Urinary bladder (tissue), 4 donors: Measurements from ENCODE around the gene TAS1R1. TPM values are rescaled to one million over a fixed set of nuclear protein-coding genes. Genes with fewer than 3 reads are reported as not detected.
A peak's percentile ranks its signal among the peaks of the same experiment; 100 is the strongest.
"Not testable (repeated sequence)": the region's sequence is repeated elsewhere in the genome, so short reads cannot be mapped to it uniquely, and the experiment has no call there.

Source experiments
- DNase-seq: peaks from one replicate; pipeline ENCODE4 v3.0.0-alpha.2; 2015; ENCODE audit errors: extremely low spot score
- H3K27ac ChIP-seq: one replicate; pipeline ENCODE4 v1.5.1; 2013; ENCODE audit warnings: low read depth, mild to moderate bottlenecking, moderate library complexity
- H3K36me3 ChIP-seq: one replicate; pipeline ENCODE4 v1.6.1; 2013; ENCODE audit warnings: mild to moderate bottlenecking, moderate library complexity; ENCODE audit not compliant: insufficient read depth
- H3K4me1 ChIP-seq: one replicate; pipeline ENCODE4 v1.6.1; 2013; ENCODE audit warnings: mild to moderate bottlenecking, moderate library complexity; ENCODE audit not compliant: insufficient read depth
- H3K4me3 ChIP-seq: one replicate; pipeline ENCODE4 v1.5.1; 2013; ENCODE audit warnings: low read depth, low read length
- WGBS: extraction: QIAGEN DNeasy Blood & Tissue Kit; methylation state at CpG from one replicate; pipeline ENCODE4 v1.1.7; 2013; 5-methylcytosine and 5-hydroxymethylcytosine counted together
- polyA plus RNA-seq: library from polyadenylated mRNA; stranded (reverse); fragments of 200-250 nt; gene quantifications from one replicate; pipeline ENCODE4 v1.2.3, GENCODE V29; 2013
- total RNA-seq: library from RNA; depleted of rRNA; stranded (reverse); fragments of >200 nt; gene quantifications from one replicate; pipeline ENCODE4 v1.2.3, GENCODE V29; 2014
- donor health status: healthy with polysubstance abuse.
- donor health status: healthy.

The TAS1R1 gene
- total and polyA plus RNA-seq, 2 donors, result 0.06 TPM; not detected in 1

DNA sequence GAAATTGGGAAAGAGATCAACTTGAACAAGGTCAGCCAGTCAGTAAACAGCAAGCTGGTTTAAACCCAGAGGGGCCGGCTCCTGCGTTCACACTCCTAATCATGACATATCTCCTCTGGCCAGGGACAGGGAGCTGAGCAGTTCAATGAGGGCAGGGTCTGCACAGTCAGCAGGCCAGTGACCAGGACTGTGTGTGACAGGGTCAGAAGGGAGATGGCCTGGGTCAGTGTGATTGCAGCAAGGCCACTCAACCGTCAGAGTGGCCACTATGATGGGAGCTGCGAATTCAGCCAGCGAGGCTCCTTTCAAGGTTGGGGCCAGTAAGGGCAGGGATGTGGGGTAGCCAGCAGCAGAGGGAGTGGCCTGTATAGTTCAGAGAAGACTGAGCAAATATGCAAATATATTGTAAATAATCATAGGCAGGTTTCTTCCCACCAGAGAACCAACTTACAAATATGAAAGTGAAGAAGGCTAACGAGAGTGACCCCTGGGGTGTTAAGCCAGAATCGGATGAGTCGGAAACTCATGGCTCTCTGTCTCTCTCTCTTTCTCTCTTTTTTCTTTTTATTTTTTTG, 20.8 kb upstream of the TAS1R1 start:
- Histone ChIP-seq H3K27ac (no peak overlapping the region), H3K4me1 (no peaks in the 10 kb centered on the region), H3K4me3 (no peak overlapping the region), H3K36me3 (peaks cover 3% of the 10 kb centered on the region)
- WGBS, result 89% methylated on average over 8 of the region's 8 CpGs
- no peak for DNase-seq

DNA sequence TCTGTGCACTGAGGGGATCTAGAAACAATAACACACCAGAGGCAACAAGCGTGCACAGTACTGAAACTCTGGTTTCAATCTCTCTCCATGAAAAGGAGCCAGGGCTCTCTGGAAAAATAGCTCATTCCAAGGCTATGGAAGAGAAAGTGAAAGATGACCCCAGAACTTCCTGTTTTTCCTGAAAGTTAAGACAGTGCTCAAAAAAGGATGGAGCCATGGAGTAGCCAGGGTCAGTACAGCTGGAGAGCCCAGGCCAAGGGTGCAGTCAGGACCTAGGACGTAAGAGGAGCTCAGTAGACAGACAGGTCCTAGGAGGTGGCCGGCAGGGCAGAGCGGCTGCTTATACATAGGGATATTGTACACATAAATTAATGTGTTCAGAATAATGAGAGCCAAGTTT, 19.9 kb upstream of the TAS1R1 start:
- Histone ChIP-seq H3K27ac (no peak overlapping the region), H3K36me3 (peaks cover 3% of the 10 kb centered on the region), H3K4me3 (no peak overlapping the region), H3K4me1 (no peaks in the 10 kb centered on the region)
- 92% methylated on average over 4 of the region's 4 CpGs for WGBS
- no peak for DNase-seq

DNA sequence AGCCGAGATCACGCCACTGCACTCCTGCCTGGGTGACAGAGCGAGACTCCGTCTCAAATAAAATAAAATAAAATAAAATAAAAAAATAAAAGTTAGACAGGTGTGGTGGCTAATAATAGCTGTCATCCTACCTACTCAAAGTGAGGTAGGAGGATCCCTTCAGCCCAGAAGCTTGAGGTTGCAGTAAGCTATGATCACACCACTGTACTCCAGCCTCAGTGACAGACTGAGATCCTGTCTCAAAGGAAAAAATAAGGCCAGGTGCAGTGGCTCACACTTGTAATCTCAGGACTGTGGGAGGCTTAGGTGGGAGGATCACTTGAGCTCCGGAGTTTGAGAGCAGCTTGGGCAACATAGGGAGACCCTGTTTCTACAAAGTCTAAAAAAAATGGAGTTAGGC, 18.8 kb upstream of the TAS1R1 start:
- H3K36me3 ChIP-seq, result peaks cover 3% of the 10 kb centered on the region
- H3K4me1 ChIP-seq, result no peaks in the 10 kb centered on the region
- no peak overlapping the region for H3K27ac ChIP-seq
- H3K4me3 ChIP-seq, result no peak overlapping the region
- 91% methylated on average over 5 of the region's 5 CpGs for WGBS
- no peak for DNase-seq

DNA sequence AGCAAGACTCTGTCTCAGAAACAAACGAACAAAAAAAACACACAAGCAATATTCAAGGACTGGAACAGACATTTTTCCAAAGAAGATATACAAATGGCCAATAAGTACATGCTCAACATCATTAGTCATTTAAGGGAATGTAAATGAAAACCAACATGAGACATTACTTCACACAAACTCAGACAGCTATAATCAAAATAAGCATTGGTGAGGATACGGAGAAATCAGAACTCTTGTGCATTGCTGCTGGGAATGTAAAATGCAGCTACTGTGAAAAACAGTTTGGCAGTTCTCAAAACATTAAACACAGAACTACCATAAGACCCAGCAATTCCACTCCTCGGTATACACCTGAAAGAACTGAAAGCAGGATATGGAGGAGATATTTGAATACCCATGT, 16.2 kb upstream of the TAS1R1 start:
- Histone ChIP-seq H3K27ac (no peak overlapping the region), H3K4me1 (no peaks in the 10 kb centered on the region), H3K36me3 (no peaks in the 10 kb centered on the region), H3K4me3 (no peak overlapping the region)
- WGBS, result 60% methylated on average over 3 of the region's 3 CpGs
- DNase-seq, result no peak

DNA sequence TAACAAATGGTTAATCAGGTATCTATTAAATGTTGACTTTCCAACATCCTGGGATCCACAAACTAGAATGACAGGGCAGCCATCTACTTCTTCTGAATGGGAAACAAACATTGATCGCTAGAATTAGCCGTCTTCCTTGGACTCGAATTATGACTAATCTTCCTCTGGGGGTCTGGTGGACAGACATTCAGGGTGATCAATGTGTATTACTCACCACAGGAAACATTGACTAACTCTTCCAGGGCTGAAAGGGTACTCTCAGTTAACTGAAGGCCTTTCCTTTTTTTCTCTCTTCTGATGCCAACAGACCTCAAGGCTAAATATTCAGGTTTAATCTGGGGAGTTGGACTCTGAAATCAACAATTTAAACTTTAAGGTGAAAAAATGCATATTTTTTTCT, 10.3 kb upstream of the TAS1R1 start:
- H3K4me3 ChIP-seq, result no peak overlapping the region
- WGBS, result 82% methylated on average over 3 of the region's 3 CpGs
- no peak for DNase-seq
- no peaks in the 10 kb centered on the region for H3K36me3 ChIP-seq
- H3K27ac ChIP-seq, result no peak overlapping the region
- no peaks in the 10 kb centered on the region for H3K4me1 ChIP-seq

DNA sequence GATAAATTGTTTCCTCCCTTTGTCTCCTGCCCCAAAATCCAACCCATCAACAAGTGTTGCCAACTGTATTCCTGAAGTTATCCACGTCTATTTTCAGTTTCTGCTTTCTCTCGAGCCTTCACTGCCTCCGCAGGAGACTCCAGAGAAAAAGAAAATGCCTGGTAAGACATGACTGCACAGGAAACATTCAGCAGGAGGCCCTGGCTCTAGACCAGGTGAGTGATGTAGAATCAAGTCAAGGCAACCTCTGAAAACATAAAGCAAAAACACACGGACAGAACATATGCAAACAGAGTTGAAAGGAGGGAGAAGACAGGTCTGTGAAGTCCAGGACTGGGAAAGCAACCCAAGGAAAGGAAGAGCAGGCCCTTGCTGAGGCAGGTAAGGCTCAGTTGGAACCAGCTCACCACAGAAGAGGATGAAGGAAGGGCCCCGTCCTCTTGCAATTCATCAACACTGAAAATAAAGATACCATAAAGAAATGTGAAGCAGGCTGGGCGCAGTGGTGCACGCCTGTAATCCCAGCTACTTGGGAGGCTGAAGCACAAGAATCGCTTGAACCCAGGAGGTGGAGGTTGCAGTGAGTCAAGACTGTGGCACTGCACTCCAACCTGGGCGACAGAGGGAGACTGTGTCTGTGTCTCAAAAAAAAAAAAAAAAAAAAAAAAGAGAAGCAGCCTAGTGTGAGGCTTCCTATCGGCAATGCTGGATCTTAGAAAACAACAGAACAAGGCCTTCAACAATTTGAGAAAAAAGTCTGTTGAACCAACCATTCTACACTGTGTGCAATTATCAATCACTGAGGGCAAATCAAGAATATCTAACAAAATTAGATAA, 9.6 kb upstream of the TAS1R1 start:
- DNase-seq, result no peak
- H3K27ac ChIP-seq, result no peak overlapping the region
- H3K4me3 ChIP-seq, result no peak overlapping the region
- peaks cover 2% of the 10 kb centered on the region for H3K36me3 ChIP-seq
- 73% methylated on average over 10 of the region's 10 CpGs for WGBS
- H3K4me1 ChIP-seq, result no peaks in the 10 kb centered on the region

DNA sequence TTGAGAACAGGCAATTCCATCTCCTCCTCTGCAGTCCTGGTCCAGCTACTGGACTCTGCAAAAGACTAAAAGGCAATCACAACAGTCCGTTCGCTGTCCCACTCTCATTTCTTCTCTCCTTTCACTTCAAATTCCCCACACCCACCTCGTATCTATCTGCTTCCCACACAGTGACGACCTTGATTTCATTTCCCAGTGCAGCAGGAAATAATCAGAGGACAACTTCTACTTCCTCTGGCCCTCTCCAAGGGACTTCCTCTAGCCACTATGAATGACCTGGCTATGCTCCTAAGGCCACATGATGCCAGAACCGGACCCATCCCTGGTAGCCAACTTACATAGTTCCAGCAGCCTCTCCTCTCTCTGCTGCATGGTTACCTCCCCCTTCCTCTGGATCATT, 8.8 kb upstream of the TAS1R1 start:
- H3K4me3 ChIP-seq, result no peak overlapping the region
- H3K36me3 ChIP-seq, result peaks cover 2% of the 10 kb centered on the region
- H3K27ac ChIP-seq, result no peak overlapping the region
- WGBS, result 71% methylated on average over 5 of the region's 5 CpGs
- no peaks in the 10 kb centered on the region for H3K4me1 ChIP-seq
- DNase-seq, result no peak

DNA sequence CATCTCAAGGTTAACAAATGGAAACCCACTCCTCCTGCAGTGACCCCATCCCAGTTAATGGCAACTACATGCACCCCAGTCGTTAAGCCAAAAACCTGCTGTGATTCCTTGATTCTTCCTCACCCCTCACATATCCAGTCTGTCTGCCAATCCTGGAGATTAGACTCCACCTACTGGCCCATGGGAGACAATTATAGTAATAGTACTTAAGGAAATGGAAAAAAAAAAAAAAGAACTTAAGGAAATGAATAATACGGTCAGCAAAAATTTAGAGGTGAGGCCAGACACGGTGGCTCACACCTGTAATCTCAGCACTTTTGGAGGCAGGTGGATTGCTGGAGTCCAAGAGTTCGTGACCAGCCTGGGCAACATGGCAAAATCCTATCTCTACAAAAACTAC, 7.8 kb upstream of the TAS1R1 start:
- WGBS, result 72% methylated on average over 4 of the region's 4 CpGs
- peaks cover 2% of the 10 kb centered on the region for H3K36me3 ChIP-seq

DNA sequence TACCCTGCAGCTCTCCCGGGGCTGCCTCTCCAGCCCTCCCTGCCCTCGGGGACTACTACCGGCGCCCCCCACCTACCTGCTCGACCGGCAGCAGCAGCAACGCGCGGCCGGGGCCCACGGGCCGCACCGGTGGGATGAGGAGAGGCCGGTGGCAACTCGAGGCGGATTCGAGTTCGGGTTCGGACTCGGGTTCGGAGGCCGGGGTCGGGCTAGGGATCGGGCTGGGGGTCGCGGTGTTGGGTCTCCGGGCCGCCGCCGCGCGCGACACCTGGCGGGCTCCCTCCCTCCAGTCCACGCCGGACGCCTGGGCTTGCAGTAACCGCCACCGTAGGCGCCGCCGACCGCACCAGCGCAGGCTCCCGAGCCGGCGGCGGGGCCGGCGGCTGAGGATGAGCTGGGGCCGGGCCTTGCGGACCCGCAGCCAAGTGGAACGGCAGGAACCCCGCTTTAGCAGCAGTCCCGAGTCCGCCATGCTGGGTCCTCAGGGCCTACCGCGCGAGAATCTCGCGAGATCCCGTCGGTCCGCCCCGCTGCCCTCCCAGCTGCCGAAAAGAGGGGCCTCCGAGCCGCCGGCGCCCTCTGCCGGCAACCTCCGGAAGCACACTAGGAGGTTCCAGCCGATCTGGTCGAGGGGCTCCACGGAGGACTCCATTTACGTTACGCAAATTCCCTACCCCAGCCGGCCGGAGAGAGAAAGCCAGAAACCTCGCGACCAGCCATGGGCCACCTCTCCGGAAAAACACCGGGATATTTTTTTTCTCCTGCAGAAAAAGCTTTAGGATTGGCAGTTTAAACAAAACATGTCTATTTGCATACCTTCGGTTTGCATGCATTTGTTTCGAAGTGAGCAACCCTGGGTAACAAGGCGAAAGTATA, 838 bp upstream of the TAS1R1 start, which contains the start of gene NOL9:
NOL9 (minus strand) TSS at position 483 of the 876 bp plus-strand sequence; CDS start at position 472, 11 bp downstream.
- Histone ChIP-seq H3K4me1 (no peaks in the 10 kb centered on the region), H3K4me3 (peak within 1 kb of the TSS; percentile 80), H3K27ac (peak within 1 kb of the TSS; percentile 42), H3K36me3 (peaks cover 2% of the 10 kb centered on the region)
- 2% methylated on average over 87 of the region's 87 CpGs for WGBS
- peak; percentile 72 for DNase-seq

More for the DNA sequence above, 7.8 kb upstream of the TAS1R1 start:
- Histone ChIP-seq H3K4me1 (no peaks in the 10 kb centered on the region), H3K27ac (no peak overlapping the region), H3K4me3 (no peak overlapping the region)
- DNase-seq, result no peak

DNA sequence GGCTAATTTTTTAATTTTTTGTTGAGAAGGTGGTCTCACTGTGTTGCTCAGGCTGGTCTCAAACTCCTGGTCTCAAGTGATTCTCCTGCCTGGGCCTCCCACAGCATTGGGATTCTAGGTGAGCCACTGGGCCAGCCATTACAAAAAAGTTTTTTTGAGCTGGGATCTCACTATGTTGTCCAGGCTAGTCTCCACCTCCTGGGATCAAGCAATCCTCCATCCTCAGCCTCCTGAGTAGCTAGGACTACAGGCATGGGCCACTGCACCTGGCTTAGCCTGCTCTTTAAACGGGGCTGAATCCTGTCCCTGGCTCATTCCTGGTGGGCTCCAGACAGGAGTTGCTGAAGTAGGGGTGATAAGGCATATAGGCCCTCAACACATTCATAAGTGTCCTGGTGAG, 2.5 kb downstream of the TAS1R1 start:
- Histone ChIP-seq H3K36me3 (no peaks in the 10 kb centered on the region), H3K4me3 (no peak overlapping the region), H3K4me1 (no peaks in the 10 kb centered on the region), H3K27ac (no peak overlapping the region)
- no peak for DNase-seq
- WGBS, result 82% methylated on average over 1 of the region's 1 CpG

DNA sequence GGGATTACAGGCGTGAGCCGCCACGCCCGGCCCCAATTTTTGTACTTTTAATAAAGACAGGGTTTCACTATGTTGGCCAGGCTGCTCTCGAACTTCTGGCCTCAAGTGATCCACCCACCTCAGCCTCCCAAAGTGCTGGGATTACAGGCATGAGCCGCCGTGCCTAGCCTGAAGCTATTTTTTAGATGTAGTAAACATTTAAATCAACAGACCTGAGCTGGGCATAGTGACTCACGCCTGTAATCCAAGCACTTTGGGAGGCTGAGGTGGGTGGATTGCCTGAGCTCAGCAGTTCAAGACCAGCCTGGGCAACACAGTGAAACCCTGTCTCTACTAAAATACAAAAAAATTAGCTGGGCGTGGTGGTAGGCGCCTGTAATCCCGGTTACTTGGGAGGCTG, 4.1 kb downstream of the TAS1R1 start:
- 90% methylated on average over 11 of the region's 11 CpGs for WGBS

DNA sequence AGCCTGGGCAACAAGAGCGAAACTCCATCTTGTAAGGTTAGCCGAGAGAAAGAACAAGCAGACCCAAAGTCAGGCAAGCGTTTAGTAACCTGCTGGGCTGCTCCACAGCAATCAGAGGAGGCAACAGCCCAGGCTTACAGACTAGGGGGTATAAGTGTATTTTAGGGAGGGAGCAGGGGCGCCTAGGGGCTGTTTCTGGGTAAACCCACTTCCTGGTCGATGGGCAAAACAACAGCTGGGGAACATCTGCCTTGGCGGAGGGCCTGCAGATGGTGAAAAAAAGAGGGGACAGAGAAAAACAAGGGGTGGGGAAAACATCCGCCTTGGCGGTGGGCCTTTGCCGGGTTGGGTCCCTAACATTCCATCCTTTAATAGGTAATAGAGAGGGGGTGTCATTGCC, 5.2 kb downstream of the TAS1R1 start:
- Histone ChIP-seq H3K4me3 (no peak overlapping the region), H3K36me3 (no peaks in the 10 kb centered on the region), H3K27ac (no peak overlapping the region), H3K4me1 (no peaks in the 10 kb centered on the region)
- no peak for DNase-seq
- 53% methylated on average over 9 of the region's 9 CpGs for WGBS

More for the DNA sequence above, 4.1 kb downstream of the TAS1R1 start:
- DNase-seq, H3K27ac ChIP-seq, H3K4me1 ChIP-seq, H3K4me3 ChIP-seq, H3K36me3 ChIP-seq: not testable (repeated sequence)

DNA sequence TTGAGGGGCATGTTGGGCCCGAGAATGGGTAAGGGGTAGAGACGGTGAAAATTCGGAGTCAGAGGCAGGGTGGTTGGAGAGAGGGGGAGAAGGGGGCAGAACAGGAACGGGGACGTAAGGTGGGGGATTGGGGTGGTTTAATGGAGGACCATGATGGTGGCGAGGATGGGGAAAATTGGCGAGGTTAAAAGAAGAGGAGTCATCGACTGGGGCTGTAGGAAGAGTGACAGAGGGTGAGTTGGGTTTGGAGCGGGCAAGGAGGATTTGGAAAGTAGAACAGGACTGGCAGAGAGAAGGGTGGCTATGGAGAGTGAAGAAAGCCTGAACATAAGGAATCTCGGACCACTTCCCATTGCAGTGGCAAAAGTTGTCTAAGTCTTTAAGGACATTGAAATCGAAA, 13.9 kb downstream of the TAS1R1 start:
- no peak overlapping the region for H3K4me3 ChIP-seq
- WGBS, result 93% methylated on average over 11 of the region's 11 CpGs
- no peaks in the 10 kb centered on the region for H3K36me3 ChIP-seq
- no peak for DNase-seq
- no peak overlapping the region for H3K27ac ChIP-seq
- no peaks in the 10 kb centered on the region for H3K4me1 ChIP-seq
